ENCODE measurements around the gene PSG1. TPM values are rescaled to one million over a fixed set of nuclear protein-coding genes. Genes with fewer than 3 reads are reported as not detected.
"Not testable (repeated sequence)": the region's sequence is repeated elsewhere in the genome, so short reads cannot be mapped to it uniquely, and the experiment has no call there.

Gene PSG1
- total and polyA plus RNA-seq, 7 donors, result 0.51 TPM; not detected in 6

GRCh38 chr19:42887876-42888445 lies 8.4 kb upstream of the PSG1 start:
- DNase-seq; H3K4me3 ChIP-seq; H3K9me3 ChIP-seq; ATAC-seq; H3K27me3 ChIP-seq (ENCODE audit: insufficient read depth in 3 of 3, low read length in 2 of 3); H3K36me3 ChIP-seq (ENCODE audit: insufficient read depth in 1 of 2, low read depth in 1 of 2); H3K4me1 ChIP-seq; intact Hi-C loops (cut with DNase I); H3K27ac ChIP-seq: not testable (repeated sequence)

- H3K36me3 ChIP-seq (ENCODE audit: insufficient read depth in 1 of 2, low read depth in 1 of 2); H3K4me3 ChIP-seq; ATAC-seq; H3K27me3 ChIP-seq (ENCODE audit: insufficient read depth in 3 of 3, low read length in 2 of 3); H3K27ac ChIP-seq; DNase-seq; intact Hi-C loops (cut with DNase I); H3K9me3 ChIP-seq; H3K4me1 ChIP-seq: not testable (repeated sequence)
- 73 to 85% (median 74%) methylated on average over 2 of the region's 2 CpGs for WGBS, 3 donors
Measured at GRCh38 chr19:42882730-42883129, 3.2 kb upstream of the PSG1 start.

- H3K27ac ChIP-seq; H3K4me3 ChIP-seq; H3K4me1 ChIP-seq; ATAC-seq; H3K9me3 ChIP-seq; DNase-seq; H3K27me3 ChIP-seq (ENCODE audit: insufficient read depth in 3 of 3, low read length in 2 of 3); H3K36me3 ChIP-seq (ENCODE audit: insufficient read depth in 1 of 2, low read depth in 1 of 2); intact Hi-C loops (cut with DNase I): not testable (repeated sequence)
- WGBS, 3 donors, result 57 to 66% (median 59%) methylated on average over 5 of the region's 5 CpGs
Measured at GRCh38 chr19:42882010-42882409, 2.5 kb upstream of the PSG1 start.

GRCh38 chr19:42881279-42881678 lies 1.8 kb upstream of the PSG1 start:
- H3K27me3 ChIP-seq (ENCODE audit: insufficient read depth in 3 of 3, low read length in 2 of 3); ATAC-seq; H3K9me3 ChIP-seq; H3K27ac ChIP-seq; DNase-seq; intact Hi-C loops (cut with DNase I); H3K4me3 ChIP-seq; H3K4me1 ChIP-seq; H3K36me3 ChIP-seq (ENCODE audit: insufficient read depth in 1 of 2, low read depth in 1 of 2): not testable (repeated sequence)
- WGBS, 3 donors, result 45 to 48% (median 45%) methylated on average over 7 to 8 of the region's 8 CpGs

- H3K27ac ChIP-seq; H3K36me3 ChIP-seq (ENCODE audit: insufficient read depth in 1 of 2, low read depth in 1 of 2); H3K27me3 ChIP-seq (ENCODE audit: insufficient read depth in 3 of 3, low read length in 2 of 3); H3K4me3 ChIP-seq; DNase-seq; H3K4me1 ChIP-seq; intact Hi-C loops (cut with DNase I); H3K9me3 ChIP-seq; ATAC-seq: not testable (repeated sequence)
- WGBS, 3 donors, result 81 to 85% (median 83%) methylated on average over 9 of the region's 9 CpGs
Measured at GRCh38 chr19:42880621-42881020, 1.1 kb upstream of the PSG1 start.

- H3K9me3 ChIP-seq; DNase-seq; intact Hi-C loops (cut with DNase I); ATAC-seq; H3K27me3 ChIP-seq (ENCODE audit: insufficient read depth in 3 of 3, low read length in 2 of 3); H3K27ac ChIP-seq; H3K36me3 ChIP-seq (ENCODE audit: insufficient read depth in 1 of 2, low read depth in 1 of 2); H3K4me1 ChIP-seq; H3K4me3 ChIP-seq: not testable (repeated sequence)
Measured at GRCh38 chr19:42876596-42876995, 2.9 kb downstream of the PSG1 start.

- H3K9me3 ChIP-seq; H3K4me3 ChIP-seq; H3K27ac ChIP-seq; intact Hi-C loops (cut with DNase I); ATAC-seq; H3K36me3 ChIP-seq (ENCODE audit: insufficient read depth in 1 of 2, low read depth in 1 of 2); H3K27me3 ChIP-seq (ENCODE audit: insufficient read depth in 3 of 3, low read length in 2 of 3); DNase-seq; H3K4me1 ChIP-seq: not testable (repeated sequence)
- WGBS, 3 donors, result 23 to 38% (median 25%) methylated on average over 1 of the region's 1 CpG
Measured at GRCh38 chr19:42875881-42876280, 3.6 kb downstream of the PSG1 start.

GRCh38 chr19:42874901-42875813 lies 4.4 kb downstream of the PSG1 start:
- H3K9me3 ChIP-seq; ATAC-seq; intact Hi-C loops (cut with DNase I); H3K36me3 ChIP-seq (ENCODE audit: insufficient read depth in 1 of 2, low read depth in 1 of 2); H3K4me3 ChIP-seq; H3K27ac ChIP-seq; H3K27me3 ChIP-seq (ENCODE audit: insufficient read depth in 3 of 3, low read length in 2 of 3); DNase-seq; H3K4me1 ChIP-seq: not testable (repeated sequence)
- 64 to 66% (median 65%) methylated on average over 4 of the region's 4 CpGs for WGBS, 3 donors

GRCh38 chr19:42874136-42874535 lies 5.4 kb downstream of the PSG1 start:
- ATAC-seq; H3K4me1 ChIP-seq; DNase-seq; H3K36me3 ChIP-seq (ENCODE audit: insufficient read depth in 1 of 2, low read depth in 1 of 2); H3K4me3 ChIP-seq; H3K9me3 ChIP-seq; H3K27me3 ChIP-seq (ENCODE audit: insufficient read depth in 3 of 3, low read length in 2 of 3); intact Hi-C loops (cut with DNase I); H3K27ac ChIP-seq: not testable (repeated sequence)
- WGBS, 3 donors, result 78 to 85% (median 81%) methylated on average over 3 of the region's 3 CpGs

Data from psoas muscle (tissue), 8 donors.